Upper lobe of right lung (tissue), 1 donor: ENCODE results near the gene A2M. TPM values are rescaled to one million over a fixed set of nuclear protein-coding genes. Genes with fewer than 3 reads are reported as not detected.

Experiments used
- ATAC-seq: fragments of 200-7000 bp; cut with Tn5 transposase; one replicate; pipeline ENCODE4 v1.9.1; 2020; ENCODE audit warnings: mild to moderate bottlenecking, moderate library complexity
- DNase-seq: peaks from one replicate; pipeline ENCODE4 v3.0.0-alpha.2; 2020
- H3K27ac ChIP-seq: fragments of 200-600 bp; one replicate; pipeline ENCODE4 v1.8.0; 2022
- H3K27me3 ChIP-seq: fragments of 200-600 bp; one replicate; pipeline ENCODE4 v1.8.0; 2022; ENCODE audit warnings: mild to moderate bottlenecking
- H3K36me3 ChIP-seq: fragments of 200-600 bp; one replicate; pipeline ENCODE4 v1.8.0; 2022
- H3K4me1 ChIP-seq: fragments of 200-600 bp; one replicate; pipeline ENCODE4 v1.8.0; 2022
- H3K4me3 ChIP-seq: fragments of 200-600 bp; one replicate; pipeline ENCODE4 v1.8.0; 2022; ENCODE audit warnings: mild to moderate bottlenecking
- H3K9me3 ChIP-seq: fragments of 200-600 bp; one replicate; pipeline ENCODE4 v1.8.0; 2022
- intact Hi-C: fragments of 100-400 bp; cut with DNase I; formaldehyde crosslinking; loops from one replicate; pipeline ENCODE4 v1.11.0; 2022
- total RNA-seq: library from RNA; stranded (reverse); fragmentation: NEBNext Ultra II Directional; extraction: Animal tissue kit (Norgen Biotek cat#: 25700); gene quantifications from one replicate; pipeline ENCODE4 v1.2.1, GENCODE V29; 2021
- TF ChIP-seq, protein P1 (sequence below): fragments of 200-600 bp; IDR thresholded peaks from one replicate; pipeline ENCODE4 v1.8.0; 2022; ENCODE audit warnings: antibody characterized with exemption
- donor health status: DM: no; HTN: yes; CAD: no; lungs with severe emphysema.

Gene A2M
- total RNA-seq, 1 donor from 2014 or later: 2,772 TPM

DNA sequence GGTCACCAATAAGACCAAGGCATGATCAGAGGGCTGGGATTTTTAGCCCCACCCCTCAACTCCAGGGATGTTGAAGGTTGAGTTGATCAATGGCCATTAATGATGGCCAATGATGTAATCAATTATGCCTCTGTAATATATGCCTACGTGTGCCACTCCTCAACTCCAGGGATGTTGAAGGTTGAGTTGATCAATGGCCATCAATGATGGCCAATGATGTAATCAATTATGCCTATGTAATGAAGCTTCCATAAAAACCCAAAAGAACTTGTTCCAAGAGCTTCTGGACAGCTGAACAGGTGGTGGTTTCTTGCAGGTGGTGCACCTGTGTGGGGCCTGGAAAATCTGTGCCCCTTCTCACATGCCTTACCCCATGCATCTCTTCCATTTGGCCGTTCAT, 93.1 kb downstream of the A2M start:
- DNase-seq (no peak), ATAC-seq (no peak)
- peaks cover 4% of the 10 kb centered on the region for H3K4me1 ChIP-seq
- H3K27me3 ChIP-seq: no peaks in the 10 kb centered on the region
- H3K9me3 ChIP-seq: no peaks in the 10 kb centered on the region
- no peak overlapping the region for H3K4me3 ChIP-seq
- intact Hi-C loops: no loop called here
- H3K36me3 ChIP-seq: no peaks in the 10 kb centered on the region
- TF ChIP-seq, protein P1, sequence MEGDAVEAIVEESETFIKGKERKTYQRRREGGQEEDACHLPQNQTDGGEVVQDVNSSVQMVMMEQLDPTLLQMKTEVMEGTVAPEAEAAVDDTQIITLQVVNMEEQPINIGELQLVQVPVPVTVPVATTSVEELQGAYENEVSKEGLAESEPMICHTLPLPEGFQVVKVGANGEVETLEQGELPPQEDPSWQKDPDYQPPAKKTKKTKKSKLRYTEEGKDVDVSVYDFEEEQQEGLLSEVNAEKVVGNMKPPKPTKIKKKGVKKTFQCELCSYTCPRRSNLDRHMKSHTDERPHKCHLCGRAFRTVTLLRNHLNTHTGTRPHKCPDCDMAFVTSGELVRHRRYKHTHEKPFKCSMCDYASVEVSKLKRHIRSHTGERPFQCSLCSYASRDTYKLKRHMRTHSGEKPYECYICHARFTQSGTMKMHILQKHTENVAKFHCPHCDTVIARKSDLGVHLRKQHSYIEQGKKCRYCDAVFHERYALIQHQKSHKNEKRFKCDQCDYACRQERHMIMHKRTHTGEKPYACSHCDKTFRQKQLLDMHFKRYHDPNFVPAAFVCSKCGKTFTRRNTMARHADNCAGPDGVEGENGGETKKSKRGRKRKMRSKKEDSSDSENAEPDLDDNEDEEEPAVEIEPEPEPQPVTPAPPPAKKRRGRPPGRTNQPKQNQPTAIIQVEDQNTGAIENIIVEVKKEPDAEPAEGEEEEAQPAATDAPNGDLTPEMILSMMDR: no peak
- no peak overlapping the region for H3K27ac ChIP-seq

Other genes with a start within 250 kb of the A2M start
- 29.7 TPM for gene PHC1, start 201.4 kb downstream of the A2M start, total RNA-seq
- 176 TPM for gene M6PR, start 166.3 kb downstream of the A2M start, total RNA-seq
- 3.3 TPM for gene KLRG1, start 126.4 kb downstream of the A2M start, total RNA-seq
- gene PZP, start 92.5 kb upstream of the A2M start, total RNA-seq: 0.67 TPM